K562 (cell line): ENCODE data around the gene EXOC2. TPM values are rescaled to one million over a fixed set of nuclear protein-coding genes. Genes with fewer than 3 reads are reported as not detected.

Experiments
- ATF3 ChIP-seq, 2 experiments: fragments of 450-650 bp in 1 of 2; sonication (generic) in 1 of 2; formaldehyde crosslinking in 1 of 2; IDR thresholded peaks in 1 of 2; conservative IDR thresholded peaks in 1 of 2; 2 replicates each; pipeline versions ENCODE4 v1.6.1 to v1.8.1; 2016 to 2023; ENCODE audit warnings: mild to moderate bottlenecking in 2 of 2, moderate library complexity in 2 of 2, inconsistent platforms in 1 of 2, missing genetic modification reagents in 1 of 2
- CBX5 ChIP-seq: IDR thresholded peaks from 2 replicates; pipeline ENCODE4 v1.6.1; 2014; ENCODE audit warnings: low read depth, borderline replicate concordance
- CXXC5 ChIP-seq: fragments of 250-450 bp; sonication (Bioruptor Pico); IDR thresholded peaks from 2 replicates; pipeline ENCODE4 v1.8.0; 2022; ENCODE audit warnings: inconsistent platforms, mild to moderate bottlenecking, moderate library complexity
- HOXB6 ChIP-seq: fragments of 250-450 bp; sonication (Bioruptor Pico); IDR thresholded peaks from 2 replicates; pipeline ENCODE4 v1.5.1; 2022; ENCODE audit warnings: mild to moderate bottlenecking, borderline replicate concordance
- JUND ChIP-seq, 2 experiments: IDR thresholded peaks; 2 replicates in 1 of 2; 3 replicates in 1 of 2; pipeline ENCODE4 v1.6.1; 2011; ENCODE audit warnings: borderline replicate concordance in 2 of 2, low read depth in 2 of 2, low read length in 2 of 2, improper control_type of control experiment in 1 of 2, missing biosample characterization in 1 of 2, missing genetic modification characterization in 1 of 2, missing genetic modification reagents in 1 of 2
- MAFF ChIP-seq: IDR thresholded peaks from 2 replicates; pipeline ENCODE4 v1.6.1; 2012; ENCODE audit warnings: low read length, improper control_type of control experiment
- MAFG ChIP-seq: fragments of 450-650 bp; conservative IDR thresholded peaks from 2 replicates; pipeline ENCODE4 v1.6.1; 2016; ENCODE audit warnings: missing genetic modification characterization, missing compliant biosample characterization
- MAFK ChIP-seq: IDR thresholded peaks from 2 replicates; pipeline ENCODE4 v1.6.1; 2011; ENCODE audit warnings: low read length, improper control_type of control experiment
- NCOA4 ChIP-seq: fragments of 450-650 bp; IDR thresholded peaks from 2 replicates; pipeline ENCODE4 v1.6.1; 2018; ENCODE audit warnings: mild to moderate bottlenecking; ENCODE audit not compliant: partially characterized antibody
- NR4A1 ChIP-seq, 2 experiments: fragments of 250-450 bp in 1 of 2; fragments of 450-650 bp in 1 of 2; sonication (Bioruptor Pico) in 1 of 2; IDR thresholded peaks; 2 replicates each; pipeline versions ENCODE4 v1.4.0 to v1.6.1; 2016 to 2020; ENCODE audit warnings: mild to moderate bottlenecking in 2 of 2, missing compliant biosample characterization in 1 of 2, missing genetic modification characterization in 1 of 2, moderate library complexity in 1 of 2
- polyA plus RNA-seq, 8 experiments: library from polyadenylated mRNA; depleted of rRNA in 4 of 8; stranded (reverse) in 5 of 8; unstranded in 3 of 8; fragments of >200 nt; fragmentation: Nextera tagmentation in 2 of 8; fragmentation: Illumina TruSeq in 1 of 8; extraction: Ambion mirVana in 2 of 8; extraction: Trizol in 1 of 8; gene quantifications; 2 replicates each; pipeline versions ENCODE4 v1.2.1 to v1.2.3, GENCODE V29; 2011 to 2014; ENCODE audit warnings: inconsistent platforms in 1 of 8, missing spikeins in 1 of 8
- total RNA-seq, 7 experiments: library from RNA; depleted of rRNA in 6 of 7; stranded (reverse); fragments of >200 nt in 6 of 7; fragmentation: Illumina TruSeq in 2 of 7; extraction: Trizol in 2 of 7; gene quantifications; 2 replicates each; pipeline versions ENCODE4 v1.2.1 to v1.2.3, GENCODE V29; 2011 to 2021; ENCODE audit warnings: low replicate concordance in 1 of 7
- TF ChIP-seq, protein P1 (sequence below): sonication (generic); formaldehyde crosslinking; IDR thresholded peaks from 2 replicates; pipeline ENCODE4 v1.9.0; 2022; ENCODE audit warnings: mild to moderate bottlenecking, missing genetic modification reagents
- TF ChIP-seq, protein P2 (sequence below), 2 experiments: fragments of 450-650 bp; conservative IDR thresholded peaks; 2 replicates each; pipeline ENCODE4 v1.6.1; 2017; ENCODE audit warnings: mild to moderate bottlenecking in 2 of 2, moderate library complexity in 2 of 2

EXOC2 gene
- total and polyA plus RNA-seq, 9 of the 15 experiments (the other 6 are each of a cell fraction or from before 2014, with no cell fraction given): 12.2 to 30.2 (median 24.2) TPM

DNA sequence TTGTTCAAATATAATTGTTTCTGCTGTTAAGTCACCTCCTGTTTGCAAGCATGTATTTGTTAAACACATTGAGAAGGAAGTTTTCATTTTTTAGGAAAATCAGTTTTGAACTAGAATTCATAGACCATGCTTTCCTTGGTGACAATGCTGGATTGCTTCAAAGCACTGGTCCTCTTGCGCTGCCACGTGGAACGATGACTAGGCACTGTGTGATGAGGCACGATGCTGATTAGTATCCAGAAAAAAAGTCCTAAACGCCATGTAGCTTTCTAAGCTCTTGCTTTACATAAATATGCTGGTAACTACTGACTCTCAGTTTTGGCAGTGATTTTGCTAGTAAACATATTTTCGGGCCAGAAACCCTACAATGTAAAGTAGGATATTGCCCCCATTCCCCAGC lies 11.1 kb upstream of the EXOC2 start (continued):
- TF ChIP-seq MAFG (tag) (peak; percentile 89), CXXC5 (CRISPR knock-in tag) (0 out of 2 replicates have a peak, but pooled peaks have one; percentile 22), JUND (IDR thresholded peaks at IDR 0.05; ENCODE audit: borderline replicate concordance, low read depth, low read length) (no peak), JUND (tag; IDR thresholded peaks at IDR 0.05; ENCODE audit: borderline replicate concordance, low read depth, low read length) (peak; percentile 20; the same call in 1 of the 3 replicates), NR4A1 (CRISPR knock-in tag; IDR thresholded peaks at IDR 0.05) (no peak), NR4A1 (tag; IDR thresholded peaks at IDR 0.05) (peak; percentile 40; the same call in 1 of the 2 replicates), MAFK (peak; percentile 70; the same call in 1 of the 2 replicates), NCOA4 (no peak), MAFF (peak; percentile 71), ATF3 (IDR thresholded peaks at IDR 0.05) (0 out of 2 replicates have a peak, but pooled peaks have one; percentile 8), ATF3 (CRISPR knock-in tag; conservative IDR thresholded peaks at IDR 0.05) (no peak), HOXB6 (CRISPR knock-in tag) (no peak), CBX5 (no peak)
- TF ChIP-seq, protein P1, sequence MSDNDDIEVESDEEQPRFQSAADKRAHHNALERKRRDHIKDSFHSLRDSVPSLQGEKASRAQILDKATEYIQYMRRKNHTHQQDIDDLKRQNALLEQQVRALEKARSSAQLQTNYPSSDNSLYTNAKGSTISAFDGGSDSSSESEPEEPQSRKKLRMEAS (CRISPR knock-in tag): 0 out of 2 replicates have a peak, but pooled peaks have one; percentile 31
- TF ChIP-seq, protein P2, sequence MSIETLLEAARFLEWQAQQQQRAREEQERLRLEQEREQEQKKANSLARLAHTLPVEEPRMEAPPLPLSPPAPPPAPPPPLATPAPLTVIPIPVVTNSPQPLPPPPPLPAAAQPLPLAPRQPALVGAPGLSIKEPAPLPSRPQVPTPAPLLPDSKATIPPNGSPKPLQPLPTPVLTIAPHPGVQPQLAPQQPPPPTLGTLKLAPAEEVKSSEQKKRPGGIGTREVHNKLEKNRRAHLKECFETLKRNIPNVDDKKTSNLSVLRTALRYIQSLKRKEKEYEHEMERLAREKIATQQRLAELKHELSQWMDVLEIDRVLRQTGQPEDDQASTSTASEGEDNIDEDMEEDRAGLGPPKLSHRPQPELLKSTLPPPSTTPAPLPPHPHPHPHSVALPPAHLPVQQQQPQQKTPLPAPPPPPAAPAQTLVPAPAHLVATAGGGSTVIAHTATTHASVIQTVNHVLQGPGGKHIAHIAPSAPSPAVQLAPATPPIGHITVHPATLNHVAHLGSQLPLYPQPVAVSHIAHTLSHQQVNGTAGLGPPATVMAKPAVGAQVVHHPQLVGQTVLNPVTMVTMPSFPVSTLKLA (conservative IDR thresholded peaks at IDR 0.05): peak; percentile 76 to 81
